ENCODE data around the gene RBM19.

Gene RBM19

DNA sequence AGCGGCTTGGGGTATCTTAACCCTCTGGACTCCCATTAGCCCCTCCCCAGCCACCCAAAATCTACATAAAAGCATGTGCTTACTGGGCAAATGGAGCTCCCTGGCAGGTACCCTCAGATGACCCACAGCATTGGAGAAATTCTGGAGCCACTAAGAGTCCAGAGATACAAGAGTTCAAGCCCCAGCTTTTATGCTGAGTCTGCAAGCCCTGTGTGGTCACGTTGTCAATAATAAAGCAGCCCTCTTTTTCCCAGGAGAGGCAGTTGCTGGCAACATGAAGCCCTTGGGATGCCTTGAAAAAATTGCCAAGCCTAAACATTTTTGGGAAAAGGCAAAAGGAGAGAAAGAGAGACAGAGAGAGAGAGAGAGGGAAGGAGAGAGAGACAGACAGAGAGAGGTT, 83.4 kb downstream of the RBM19 start:
- no peaks in the 10 kb centered on the region for H3K27me3 ChIP-seq (ENCODE audit: insufficient read depth, low read length)
- H3K4me3 ChIP-seq (ENCODE audit: low read length), result no peak overlapping the region
- no peaks in the 10 kb centered on the region for H3K4me1 ChIP-seq (ENCODE audit: insufficient read depth, low read length)
- no peaks in the 10 kb centered on the region for H3K9me3 ChIP-seq (ENCODE audit: low read length)
- H2AFZ ChIP-seq (ENCODE audit: low read depth, low read length), result no peak overlapping the region
- no peaks in the 10 kb centered on the region for H3K36me3 ChIP-seq (ENCODE audit: insufficient read depth, low read length)

DNA sequence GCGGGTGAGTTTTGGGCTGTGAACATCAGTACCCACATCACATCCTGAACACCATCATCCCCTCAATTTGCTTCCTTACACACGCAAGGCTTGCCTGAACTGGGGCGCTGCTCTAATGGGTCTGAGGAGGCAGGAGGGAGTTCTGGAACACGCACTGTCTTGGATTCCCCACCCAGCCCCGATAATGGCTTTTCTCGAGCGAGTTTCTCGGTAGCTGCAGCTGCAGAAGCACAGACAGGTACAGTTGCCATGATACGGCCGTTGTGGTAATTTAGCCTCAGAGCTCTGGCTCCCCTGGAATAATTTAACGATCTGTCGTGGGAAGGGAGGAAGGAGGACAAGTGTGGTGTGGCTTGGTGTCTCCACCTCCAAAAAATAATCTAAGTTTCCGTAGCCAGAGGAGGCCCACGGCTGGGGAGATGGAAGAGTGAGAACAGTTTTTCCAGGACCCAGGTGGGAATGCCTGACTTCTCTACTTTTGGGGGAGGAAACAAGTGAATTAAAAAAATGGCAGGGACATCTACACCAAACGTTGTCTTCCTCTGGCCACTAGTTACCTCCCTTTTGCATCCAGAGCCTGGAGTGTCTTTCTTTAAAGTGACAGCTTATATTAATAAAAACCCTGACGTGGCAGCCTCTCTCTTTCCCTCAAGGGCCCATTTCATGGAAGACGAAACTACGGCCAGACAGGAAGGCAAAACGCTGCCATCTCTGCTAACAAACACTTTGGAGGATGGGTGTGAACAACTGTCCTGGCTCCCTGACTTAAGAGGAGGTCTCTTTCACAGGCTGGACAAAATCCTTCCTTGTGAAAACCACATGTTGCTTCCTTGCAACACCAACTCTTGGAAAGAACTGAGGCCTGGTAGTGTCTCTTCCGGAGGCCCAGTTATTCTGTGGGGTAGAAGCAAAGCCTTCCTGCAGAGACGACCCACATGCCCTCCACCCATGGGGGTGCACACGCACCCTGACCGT, 84.8 kb downstream of the RBM19 start:
- H3K4me3 ChIP-seq (ENCODE audit: low read length), result no peak overlapping the region
- H3K4me1 ChIP-seq (ENCODE audit: insufficient read depth, low read length), result no peaks in the 10 kb centered on the region
- H2AFZ ChIP-seq (ENCODE audit: low read depth, low read length), result no peak overlapping the region
- H3K36me3 ChIP-seq (ENCODE audit: insufficient read depth, low read length), result no peaks in the 10 kb centered on the region
- no peaks in the 10 kb centered on the region for H3K9me3 ChIP-seq (ENCODE audit: low read length)
- no peaks in the 10 kb centered on the region for H3K27me3 ChIP-seq (ENCODE audit: insufficient read depth, low read length)

- H3K36me3 ChIP-seq (ENCODE audit: insufficient read depth, low read length), result no peaks in the 10 kb centered on the region
- H3K4me1 ChIP-seq (ENCODE audit: insufficient read depth, low read length), result peaks cover 3% of the 10 kb centered on the region
- no peak overlapping the region for H3K4me3 ChIP-seq (ENCODE audit: low read length)
- no peaks in the 10 kb centered on the region for H3K27me3 ChIP-seq (ENCODE audit: insufficient read depth, low read length)
- no peaks in the 10 kb centered on the region for H3K9me3 ChIP-seq (ENCODE audit: low read length)
- no peak overlapping the region for H2AFZ ChIP-seq (ENCODE audit: low read depth, low read length)
Observed at GRCh38 chr12:113880326-113880725, 85.8 kb downstream of the RBM19 start.

GRCh38 chr12:113879658-113880057, 86.5 kb downstream of the RBM19 start:
- H2AFZ ChIP-seq (ENCODE audit: low read depth, low read length), result no peak overlapping the region
- peaks cover 3% of the 10 kb centered on the region for H3K4me1 ChIP-seq (ENCODE audit: insufficient read depth, low read length)
- no peaks in the 10 kb centered on the region for H3K27me3 ChIP-seq (ENCODE audit: insufficient read depth, low read length)
- H3K4me3 ChIP-seq (ENCODE audit: low read length), result no peak overlapping the region
- H3K36me3 ChIP-seq (ENCODE audit: insufficient read depth, low read length), result no peaks in the 10 kb centered on the region
- H3K9me3 ChIP-seq (ENCODE audit: low read length), result no peaks in the 10 kb centered on the region

DNA sequence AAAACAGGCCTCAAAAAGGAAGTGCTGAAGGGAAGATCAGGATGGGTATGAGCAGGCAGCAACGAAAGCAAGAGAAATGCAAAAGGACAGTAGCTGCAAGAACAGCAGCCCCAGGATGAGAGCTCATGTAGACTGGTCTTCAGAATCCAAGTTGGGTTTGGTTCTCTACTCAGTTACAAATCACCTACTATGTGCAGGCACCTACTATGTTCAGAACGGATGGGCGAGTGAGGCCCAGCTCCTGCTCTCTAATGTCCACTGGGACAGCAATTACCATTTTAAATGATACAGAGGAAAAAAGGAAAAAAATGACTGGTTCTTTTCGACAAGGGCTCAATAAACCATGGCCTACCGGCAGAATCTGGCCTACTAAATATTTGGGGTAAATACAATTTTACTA, 88.5 kb downstream of the RBM19 start:
- H3K4me3 ChIP-seq (ENCODE audit: low read length), result no peak overlapping the region
- H3K9me3 ChIP-seq (ENCODE audit: low read length), result no peaks in the 10 kb centered on the region
- no peaks in the 10 kb centered on the region for H3K27me3 ChIP-seq (ENCODE audit: insufficient read depth, low read length)
- no peaks in the 10 kb centered on the region for H3K36me3 ChIP-seq (ENCODE audit: insufficient read depth, low read length)
- peaks cover 3% of the 10 kb centered on the region for H3K4me1 ChIP-seq (ENCODE audit: insufficient read depth, low read length)
- H2AFZ ChIP-seq (ENCODE audit: low read depth, low read length), result no peak overlapping the region

- no peak overlapping the region for H2AFZ ChIP-seq (ENCODE audit: low read depth, low read length)
- no peaks in the 10 kb centered on the region for H3K27me3 ChIP-seq (ENCODE audit: insufficient read depth, low read length)
- H3K4me1 ChIP-seq (ENCODE audit: insufficient read depth, low read length), result peaks cover 3% of the 10 kb centered on the region
- H3K9me3 ChIP-seq (ENCODE audit: low read length), result no peaks in the 10 kb centered on the region
- H3K36me3 ChIP-seq (ENCODE audit: insufficient read depth, low read length), result no peaks in the 10 kb centered on the region
- no peak overlapping the region for H3K4me3 ChIP-seq (ENCODE audit: low read length)
Observed at GRCh38 chr12:113876160-113876559, 90.0 kb downstream of the RBM19 start.

GRCh38 chr12:113875691-113876090, 90.4 kb downstream of the RBM19 start:
- H3K4me1 ChIP-seq (ENCODE audit: insufficient read depth, low read length), result peaks cover 3% of the 10 kb centered on the region
- no peaks in the 10 kb centered on the region for H3K9me3 ChIP-seq (ENCODE audit: low read length)
- no peaks in the 10 kb centered on the region for H3K36me3 ChIP-seq (ENCODE audit: insufficient read depth, low read length)
- H3K4me3 ChIP-seq (ENCODE audit: low read length), result no peak overlapping the region
- no peaks in the 10 kb centered on the region for H3K27me3 ChIP-seq (ENCODE audit: insufficient read depth, low read length)
- H2AFZ ChIP-seq (ENCODE audit: low read depth, low read length), result no peak overlapping the region

- Histone ChIP-seq H3K4me1 (ENCODE audit: insufficient read depth, low read length) (peaks cover 3% of the 10 kb centered on the region), H3K9me3 (ENCODE audit: low read length) (no peaks in the 10 kb centered on the region), H3K4me3 (ENCODE audit: low read length) (no peak overlapping the region), H2AFZ (ENCODE audit: low read depth, low read length) (no peak overlapping the region), H3K27me3 (ENCODE audit: insufficient read depth, low read length) (no peaks in the 10 kb centered on the region), H3K36me3 (ENCODE audit: insufficient read depth, low read length) (no peaks in the 10 kb centered on the region)
Observed at GRCh38 chr12:113874999-113875561, 91.0 kb downstream of the RBM19 start.

GRCh38 chr12:113874326-113874725, 91.8 kb downstream of the RBM19 start:
- Histone ChIP-seq H3K27me3 (ENCODE audit: insufficient read depth, low read length) (no peaks in the 10 kb centered on the region), H3K36me3 (ENCODE audit: insufficient read depth, low read length) (no peaks in the 10 kb centered on the region), H3K4me1 (ENCODE audit: insufficient read depth, low read length) (peaks cover 3% of the 10 kb centered on the region), H2AFZ (ENCODE audit: low read depth, low read length) (no peak overlapping the region), H3K4me3 (ENCODE audit: low read length) (no peak overlapping the region), H3K9me3 (ENCODE audit: low read length) (no peaks in the 10 kb centered on the region)

DNA sequence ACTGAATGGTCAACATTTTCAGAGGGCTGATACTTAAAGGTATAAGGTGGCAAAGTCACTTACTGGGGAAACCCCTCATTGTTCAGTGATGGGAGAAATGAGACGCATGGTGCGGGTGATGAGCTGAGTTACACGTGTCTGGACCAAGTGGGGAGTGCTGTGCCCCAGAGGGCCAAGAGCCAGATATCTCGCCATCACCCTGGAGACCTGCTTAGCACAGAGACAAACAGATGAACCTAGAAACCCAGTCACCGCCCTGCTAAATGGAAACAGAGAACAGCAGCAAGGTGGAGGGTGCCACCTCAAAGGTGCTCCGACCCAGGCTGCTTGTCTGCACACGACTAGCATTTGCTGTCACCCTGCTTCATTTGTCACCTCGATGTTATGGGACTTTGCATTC, 92.4 kb downstream of the RBM19 start:
- Histone ChIP-seq H3K9me3 (ENCODE audit: low read length) (no peaks in the 10 kb centered on the region), H3K4me3 (ENCODE audit: low read length) (no peak overlapping the region), H2AFZ (ENCODE audit: low read depth, low read length) (no peak overlapping the region), H3K27me3 (ENCODE audit: insufficient read depth, low read length) (no peaks in the 10 kb centered on the region), H3K4me1 (ENCODE audit: insufficient read depth, low read length) (peaks cover 3% of the 10 kb centered on the region), H3K36me3 (ENCODE audit: insufficient read depth, low read length) (no peaks in the 10 kb centered on the region)

DNA sequence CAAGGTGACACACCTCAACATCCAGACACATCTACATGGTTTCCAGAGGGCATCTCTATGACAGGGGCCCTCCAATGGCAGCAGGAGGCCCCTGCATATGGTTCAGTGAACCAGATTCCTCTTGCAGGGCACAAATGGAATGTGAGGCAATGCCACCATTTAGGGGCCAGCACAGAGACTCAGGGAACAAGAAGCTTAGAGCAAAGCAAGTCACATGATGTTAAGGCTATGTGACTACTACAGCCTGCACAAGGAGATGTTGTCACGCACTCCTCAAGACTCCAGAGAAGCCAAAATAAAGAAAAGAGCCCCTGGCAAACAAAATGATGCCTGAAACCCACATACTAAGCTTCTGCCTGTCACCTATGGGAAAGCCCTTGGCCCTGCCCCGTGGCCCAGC, 95.2 kb downstream of the RBM19 start:
- Histone ChIP-seq H3K4me3 (ENCODE audit: low read length) (no peak overlapping the region), H3K9me3 (ENCODE audit: low read length) (no peaks in the 10 kb centered on the region), H2AFZ (ENCODE audit: low read depth, low read length) (no peak overlapping the region), H3K27me3 (ENCODE audit: insufficient read depth, low read length) (no peaks in the 10 kb centered on the region), H3K36me3 (ENCODE audit: insufficient read depth, low read length) (no peaks in the 10 kb centered on the region), H3K4me1 (ENCODE audit: insufficient read depth, low read length) (peaks cover 3% of the 10 kb centered on the region)

DNA sequence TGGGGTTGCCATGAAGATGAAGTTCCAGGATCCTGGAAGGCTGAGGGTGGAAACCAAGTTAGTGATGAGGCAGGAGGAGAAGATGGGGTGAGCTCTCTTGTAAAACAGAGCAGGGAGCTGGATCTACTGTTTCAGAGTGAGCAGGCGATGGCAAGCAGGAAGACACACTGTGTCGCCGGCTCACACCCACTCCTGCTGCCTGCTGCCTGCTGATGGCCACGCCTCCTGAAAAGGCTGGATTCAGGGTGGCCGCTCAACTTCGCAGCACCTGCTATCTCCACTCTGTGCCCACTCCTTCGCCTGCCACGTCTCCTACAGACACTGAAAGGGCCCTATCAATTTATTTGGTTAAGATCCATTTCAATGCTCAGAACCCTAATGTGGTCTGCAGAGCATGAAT, 96.1 kb downstream of the RBM19 start:
- H3K4me1 ChIP-seq (ENCODE audit: insufficient read depth, low read length), result no peaks in the 10 kb centered on the region
- H2AFZ ChIP-seq (ENCODE audit: low read depth, low read length), result no peak overlapping the region
- no peaks in the 10 kb centered on the region for H3K27me3 ChIP-seq (ENCODE audit: insufficient read depth, low read length)
- H3K9me3 ChIP-seq (ENCODE audit: low read length), result no peaks in the 10 kb centered on the region
- no peaks in the 10 kb centered on the region for H3K36me3 ChIP-seq (ENCODE audit: insufficient read depth, low read length)
- no peak overlapping the region for H3K4me3 ChIP-seq (ENCODE audit: low read length)

DNA sequence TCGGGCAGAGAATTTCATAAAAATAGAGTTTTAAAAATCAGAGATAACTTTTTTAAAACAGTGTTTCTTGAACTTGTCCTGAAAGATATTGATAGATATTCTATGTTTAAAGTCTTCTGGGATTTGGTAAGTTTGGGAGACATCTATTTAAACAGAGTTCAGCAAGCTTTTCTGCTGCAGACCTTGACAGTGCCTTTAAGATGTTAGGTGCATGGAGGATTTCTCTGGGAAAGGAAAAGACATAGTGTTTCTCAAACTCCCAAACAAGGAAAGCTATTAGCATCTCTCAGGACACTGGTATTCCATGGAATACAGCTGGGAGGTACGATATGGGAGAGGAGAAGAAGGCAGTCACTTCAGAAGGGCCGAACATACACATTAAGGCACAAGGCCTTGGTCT, 97.8 kb downstream of the RBM19 start:
- H2AFZ ChIP-seq (ENCODE audit: low read depth, low read length), result no peak overlapping the region
- no peak overlapping the region for H3K4me3 ChIP-seq (ENCODE audit: low read length)
- no peaks in the 10 kb centered on the region for H3K27me3 ChIP-seq (ENCODE audit: insufficient read depth, low read length)
- H3K36me3 ChIP-seq (ENCODE audit: insufficient read depth, low read length), result no peaks in the 10 kb centered on the region
- H3K9me3 ChIP-seq (ENCODE audit: low read length), result no peaks in the 10 kb centered on the region
- H3K4me1 ChIP-seq (ENCODE audit: insufficient read depth, low read length), result peaks cover 4% of the 10 kb centered on the region
